Measurements from ENCODE around the gene CNGA3.

- TF ChIP-seq POLR2A (IDR thresholded peaks at IDR 0.05) = no peak
- no peak for TF ChIP-seq CTCF (IDR thresholded peaks at IDR 0.05)
These were observed 16.7 kb upstream of the CNGA3 start for GRCh38 chr2:98329549-98329948.

All from breast epithelium (tissue), 3 donors.